Measurements from ENCODE around the gene ADISSP.

ADISSP gene

DNA sequence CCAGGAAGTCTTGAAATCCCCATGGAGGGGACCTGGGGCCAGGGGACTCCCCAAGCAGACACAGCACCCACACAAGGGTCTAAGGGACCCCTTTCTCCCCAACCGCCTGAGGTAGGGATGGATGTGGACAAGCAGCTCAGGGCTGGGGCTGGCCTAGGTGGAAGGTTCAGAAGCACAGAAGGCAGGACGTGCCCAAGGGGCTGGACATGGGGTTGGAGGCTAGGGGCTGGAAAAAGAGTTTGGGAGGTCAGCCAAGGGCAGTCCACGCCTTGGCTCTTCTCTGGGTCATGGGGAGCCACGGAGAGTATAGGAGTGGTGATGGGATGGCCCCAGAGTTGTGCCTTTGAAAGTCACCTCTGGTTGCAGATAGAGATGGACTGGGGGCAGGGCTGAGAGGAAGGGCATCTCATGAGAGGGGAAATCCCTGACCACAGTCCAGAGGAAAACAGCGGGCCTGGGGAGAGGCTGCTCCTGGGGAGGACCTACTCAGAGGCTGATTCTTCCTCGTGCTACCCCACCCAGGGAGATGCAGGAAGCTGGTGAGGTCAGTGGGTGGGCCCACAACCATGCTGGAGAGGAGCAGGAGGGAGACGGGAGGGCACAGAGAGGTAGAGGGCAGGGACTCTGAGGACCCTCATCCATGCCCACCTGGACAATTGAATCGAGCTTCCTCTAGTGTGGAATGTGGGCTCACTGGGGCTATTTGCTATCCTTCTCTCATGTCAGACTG, 37.6 kb downstream of the ADISSP start:
- H3K27me3 ChIP-seq (ENCODE audit: control insufficient read depth, low read length), result peaks cover 42% of the 10 kb centered on the region

GRCh38 chr20:3729378-3729777, 38.2 kb downstream of the ADISSP start:
- Histone ChIP-seq H3K4me1 (ENCODE audit: control insufficient read depth, low read length) (no peaks in the 10 kb centered on the region), H3K79me2 (ENCODE audit: control insufficient read depth, low read length) (no peaks in the 10 kb centered on the region), H3K9me3 (ENCODE audit: control insufficient read depth, insufficient read depth, low read length) (no peaks in the 10 kb centered on the region), H3K4me2 (ENCODE audit: low read length) (no peak overlapping the region), H3K27ac (ENCODE audit: low read depth, low read length) (no peak overlapping the region), H3F3A (ENCODE audit: control insufficient read depth, insufficient read depth) (no peaks in the 10 kb centered on the region), H3K36me3 (ENCODE audit: control insufficient read depth, low read length) (no peaks in the 10 kb centered on the region), H4K20me1 (ENCODE audit: control insufficient read depth, insufficient read depth, low read depth, low read length) (no peaks in the 10 kb centered on the region), H3K9me2 (replicated peaks; ENCODE audit: control insufficient read depth, low read length) (no peaks in the 10 kb centered on the region), H3K27me3 (ENCODE audit: control insufficient read depth, low read length) (peaks cover 44% of the 10 kb centered on the region), H3K4me3 (ENCODE audit: low read length) (no peak overlapping the region)
- TF ChIP-seq CTCF (IDR thresholded peaks at IDR 0.05; ENCODE audit: low read depth, low read length, poor library complexity, severe bottlenecking) (no peak), EZH2phosphoT487 (IDR thresholded peaks at IDR 0.05; ENCODE audit: borderline replicate concordance, low read length) (no peak)

More for the DNA sequence above, 37.6 kb downstream of the ADISSP start:
- Histone ChIP-seq H3K79me2 (ENCODE audit: control insufficient read depth, low read length) (no peaks in the 10 kb centered on the region), H3K9me2 (replicated peaks; ENCODE audit: control insufficient read depth, low read length) (no peaks in the 10 kb centered on the region), H3K27ac (ENCODE audit: low read depth, low read length) (no peak overlapping the region), H3K36me3 (ENCODE audit: control insufficient read depth, low read length) (no peaks in the 10 kb centered on the region), H4K20me1 (ENCODE audit: control insufficient read depth, insufficient read depth, low read depth, low read length) (no peaks in the 10 kb centered on the region), H3K4me3 (ENCODE audit: low read length) (no peak overlapping the region), H3F3A (ENCODE audit: control insufficient read depth, insufficient read depth) (no peaks in the 10 kb centered on the region), H3K4me2 (ENCODE audit: low read length) (no peak overlapping the region), H3K9me3 (ENCODE audit: control insufficient read depth, insufficient read depth, low read length) (no peaks in the 10 kb centered on the region), H3K4me1 (ENCODE audit: control insufficient read depth, low read length) (no peaks in the 10 kb centered on the region)
- TF ChIP-seq CTCF (IDR thresholded peaks at IDR 0.05; ENCODE audit: low read depth, low read length, poor library complexity, severe bottlenecking), result no peak
- no peak for TF ChIP-seq EZH2phosphoT487 (IDR thresholded peaks at IDR 0.05; ENCODE audit: borderline replicate concordance, low read length)

DNA sequence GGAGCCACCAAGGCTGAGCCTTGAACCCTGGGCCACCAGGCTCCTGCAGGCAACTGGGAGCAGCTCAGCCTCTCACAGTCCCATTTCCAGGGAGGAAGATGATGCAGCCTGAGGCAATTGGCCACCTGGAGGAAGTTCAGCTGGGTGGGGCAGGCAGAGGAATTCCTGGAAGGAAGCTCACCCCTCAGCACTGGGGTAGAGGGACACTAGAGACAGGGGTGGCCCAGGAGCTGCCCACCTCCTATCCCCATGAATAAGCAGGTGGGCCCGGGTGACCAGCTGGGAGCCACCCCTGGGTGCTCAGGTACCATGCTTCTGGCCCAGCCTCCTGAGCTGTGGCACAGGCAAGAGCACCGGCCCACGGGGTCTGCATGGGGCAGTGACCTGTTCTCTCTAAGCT, 38.7 kb downstream of the ADISSP start:
- Histone ChIP-seq H3F3A (ENCODE audit: control insufficient read depth, insufficient read depth) (no peaks in the 10 kb centered on the region), H3K4me3 (ENCODE audit: low read length) (no peak overlapping the region), H3K79me2 (ENCODE audit: control insufficient read depth, low read length) (no peaks in the 10 kb centered on the region), H4K20me1 (ENCODE audit: control insufficient read depth, insufficient read depth, low read depth, low read length) (no peaks in the 10 kb centered on the region), H3K9me3 (ENCODE audit: control insufficient read depth, insufficient read depth, low read length) (no peaks in the 10 kb centered on the region), H3K4me1 (ENCODE audit: control insufficient read depth, low read length) (no peaks in the 10 kb centered on the region), H3K27me3 (ENCODE audit: control insufficient read depth, low read length) (peaks cover 44% of the 10 kb centered on the region), H3K36me3 (ENCODE audit: control insufficient read depth, low read length) (no peaks in the 10 kb centered on the region), H3K27ac (ENCODE audit: low read depth, low read length) (no peak overlapping the region), H3K4me2 (ENCODE audit: low read length) (no peak overlapping the region), H3K9me2 (replicated peaks; ENCODE audit: control insufficient read depth, low read length) (no peaks in the 10 kb centered on the region)
- TF ChIP-seq EZH2phosphoT487 (IDR thresholded peaks at IDR 0.05; ENCODE audit: borderline replicate concordance, low read length) (no peak), CTCF (IDR thresholded peaks at IDR 0.05; ENCODE audit: low read depth, low read length, poor library complexity, severe bottlenecking) (no peak)

All from DOHH2 (cell line).